Activated naive CD8-positive, alpha-beta T cell (primary cell): ENCODE measurements around the gene CCT2.

Experiments used
- H3K27ac Mint-ChIP-seq: one replicate; pipeline ENCODE4 v1.8.0; 2021; ENCODE audit warnings: mixed read lengths
- H3K27me3 Mint-ChIP-seq: one replicate; pipeline ENCODE4 v1.8.0; 2021; ENCODE audit warnings: mixed read lengths
- H3K36me3 Mint-ChIP-seq: one replicate; pipeline ENCODE4 v1.8.0; 2021; ENCODE audit warnings: mixed read lengths
- H3K4me1 Mint-ChIP-seq: one replicate; pipeline ENCODE4 v1.8.0; 2021; ENCODE audit warnings: low read depth, mixed read lengths
- H3K4me3 Mint-ChIP-seq: one replicate; pipeline ENCODE4 v1.8.0; 2021; ENCODE audit warnings: mild to moderate bottlenecking, mixed read lengths
- H3K9me3 Mint-ChIP-seq: one replicate; pipeline ENCODE4 v1.8.0; 2021; ENCODE audit warnings: low read depth, mixed read lengths

Gene CCT2

DNA sequence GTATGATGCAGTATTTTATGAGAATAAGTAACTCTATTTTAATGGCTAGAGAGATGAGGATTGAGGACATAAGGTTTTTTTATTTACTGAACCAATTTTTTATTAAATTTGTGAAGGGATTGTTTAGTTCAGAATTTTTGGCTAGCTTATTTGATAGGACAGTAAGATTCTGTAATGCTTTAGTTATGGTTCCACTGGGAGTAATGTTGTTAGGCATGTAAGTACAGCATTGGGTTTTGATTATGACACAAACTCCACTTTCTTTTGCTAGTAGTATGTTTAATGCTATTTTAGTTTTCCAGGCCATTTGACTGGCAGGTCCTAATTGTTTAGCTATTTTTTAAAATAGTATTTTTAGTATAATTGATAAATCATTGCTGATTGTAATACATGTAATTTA is 59.3 kb downstream of the CCT2 start:
- H3K27ac Mint-ChIP-seq: no peak overlapping the region
- no peak overlapping the region for H3K4me3 Mint-ChIP-seq
- peaks cover 5% of the 10 kb centered on the region for H3K27me3 Mint-ChIP-seq
- H3K4me1 Mint-ChIP-seq: no peaks in the 10 kb centered on the region
- H3K36me3 Mint-ChIP-seq: no peaks in the 10 kb centered on the region
- no peaks in the 10 kb centered on the region for H3K9me3 Mint-ChIP-seq

DNA sequence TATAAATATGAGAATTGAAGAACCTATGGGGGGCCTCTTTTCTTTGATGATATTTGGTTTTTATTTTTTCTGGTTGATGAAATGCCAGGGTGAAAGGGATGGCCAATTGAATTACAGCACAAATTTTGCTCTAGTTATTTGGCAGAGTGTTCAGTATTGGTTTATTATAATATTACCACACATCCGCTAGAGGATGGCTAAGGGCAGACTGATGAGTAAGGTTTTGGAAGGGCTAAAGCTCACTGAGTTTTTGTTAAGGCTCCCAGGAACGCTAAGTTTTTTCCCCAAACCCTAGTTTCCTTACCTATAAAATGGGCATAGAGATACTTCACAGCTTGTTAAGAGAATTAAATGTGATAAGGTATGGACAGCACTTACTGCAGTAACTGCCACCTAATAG is 59.8 kb downstream of the CCT2 start:
- H3K4me3 Mint-ChIP-seq: no peak overlapping the region
- no peaks in the 10 kb centered on the region for H3K4me1 Mint-ChIP-seq
- peaks cover 6% of the 10 kb centered on the region for H3K27me3 Mint-ChIP-seq
- H3K36me3 Mint-ChIP-seq: no peaks in the 10 kb centered on the region
- H3K27ac Mint-ChIP-seq: no peak overlapping the region
- H3K9me3 Mint-ChIP-seq: no peaks in the 10 kb centered on the region

- H3K36me3 Mint-ChIP-seq: no peaks in the 10 kb centered on the region
- peaks cover 6% of the 10 kb centered on the region for H3K27me3 Mint-ChIP-seq
- H3K27ac Mint-ChIP-seq: no peak overlapping the region
- no peaks in the 10 kb centered on the region for H3K9me3 Mint-ChIP-seq
- H3K4me3 Mint-ChIP-seq: no peak overlapping the region
- H3K4me1 Mint-ChIP-seq: no peaks in the 10 kb centered on the region
These were observed 61.9 kb downstream of the CCT2 start for GRCh38 chr12:69647178-69647577.

- no peaks in the 10 kb centered on the region for H3K36me3 Mint-ChIP-seq
- no peaks in the 10 kb centered on the region for H3K4me1 Mint-ChIP-seq
- no peak overlapping the region for H3K27ac Mint-ChIP-seq
- H3K4me3 Mint-ChIP-seq: no peak overlapping the region
- H3K27me3 Mint-ChIP-seq: peaks cover 6% of the 10 kb centered on the region
- H3K9me3 Mint-ChIP-seq: no peaks in the 10 kb centered on the region
These were observed 63.2 kb downstream of the CCT2 start for GRCh38 chr12:69648476-69648875.

- H3K27ac Mint-ChIP-seq: no peak overlapping the region
These were observed 64.3 kb downstream of the CCT2 start for GRCh38 chr12:69649529-69649928.

More at GRCh38 chr12:69649529-69649928, 64.3 kb downstream of the CCT2 start:
- no peak overlapping the region for H3K4me3 Mint-ChIP-seq
- no peaks in the 10 kb centered on the region for H3K9me3 Mint-ChIP-seq
- H3K4me1 Mint-ChIP-seq: no peaks in the 10 kb centered on the region
- H3K27me3 Mint-ChIP-seq: peaks cover 6% of the 10 kb centered on the region
- H3K36me3 Mint-ChIP-seq: no peaks in the 10 kb centered on the region
